HG02884 (cell line): ENCODE data around the gene ASXL2.

Experiments
- ATAC-seq: cut with Tn5 transposase; IDR thresholded peaks from one replicate; pipeline ENCODE4 v1.9.1; 2021; ENCODE audit warnings: mild to moderate bottlenecking, moderate library complexity; ENCODE audit not compliant: unreplicated experiment

Gene ASXL2

DNA sequence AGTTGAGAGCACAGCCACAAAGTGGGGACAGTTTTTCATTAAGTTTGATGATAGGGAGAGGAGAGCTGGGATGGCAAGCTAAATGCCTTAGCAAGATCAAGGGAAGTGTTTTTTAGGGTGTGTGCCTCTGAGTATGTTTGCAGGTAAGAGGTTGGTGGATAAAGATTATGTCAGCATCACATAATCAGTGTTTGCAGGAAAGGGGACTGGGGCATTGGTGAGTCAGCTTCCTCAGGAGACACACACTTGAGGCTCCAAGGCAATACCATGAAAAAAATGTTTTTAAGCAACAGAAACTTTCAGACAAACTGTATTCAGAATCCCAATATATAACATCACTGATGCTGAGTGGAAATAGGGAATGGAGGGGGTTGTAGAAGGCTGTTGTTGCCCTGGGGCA is 179.5 kb downstream of the ASXL2 start:
- ATAC-seq, result no peak

DNA sequence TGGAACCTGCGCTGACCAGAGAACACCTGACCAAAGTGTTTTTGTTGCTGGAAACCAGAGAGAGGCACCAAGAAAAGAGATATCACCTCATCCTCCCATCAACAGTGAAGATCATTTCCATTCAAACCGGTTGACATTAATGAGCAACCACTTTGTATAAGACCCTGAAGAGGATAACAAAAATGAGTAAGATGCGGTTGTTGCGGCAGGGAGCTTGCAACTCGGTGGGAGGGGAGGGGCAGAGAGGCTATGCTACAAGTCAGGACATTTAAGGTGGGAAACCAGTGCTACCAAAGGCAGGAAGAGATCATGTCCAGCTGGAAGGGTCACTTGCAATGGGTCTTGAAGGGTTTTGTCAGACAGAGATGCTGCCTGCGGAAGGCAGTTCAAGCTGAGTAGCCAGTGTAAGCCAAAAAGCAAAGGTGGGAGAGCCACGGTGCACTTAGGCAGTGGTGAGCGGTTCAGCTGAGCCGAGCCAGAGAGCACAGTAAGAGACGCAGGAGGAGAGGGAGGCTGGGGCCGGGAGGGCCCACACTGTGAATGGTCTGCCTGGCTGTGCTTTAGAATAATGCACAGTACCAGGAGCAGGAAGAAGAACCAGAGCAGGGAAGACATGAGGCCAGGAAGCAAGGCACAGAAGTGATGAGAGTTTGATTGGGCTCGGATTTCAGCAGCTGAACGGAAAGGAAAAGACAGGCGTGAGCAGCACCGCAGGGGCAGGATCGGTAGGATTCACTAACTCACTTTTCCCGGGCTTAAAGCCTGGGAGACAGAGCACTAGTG is 180.5 kb downstream of the ASXL2 start:
- ATAC-seq, result no peak

DNA sequence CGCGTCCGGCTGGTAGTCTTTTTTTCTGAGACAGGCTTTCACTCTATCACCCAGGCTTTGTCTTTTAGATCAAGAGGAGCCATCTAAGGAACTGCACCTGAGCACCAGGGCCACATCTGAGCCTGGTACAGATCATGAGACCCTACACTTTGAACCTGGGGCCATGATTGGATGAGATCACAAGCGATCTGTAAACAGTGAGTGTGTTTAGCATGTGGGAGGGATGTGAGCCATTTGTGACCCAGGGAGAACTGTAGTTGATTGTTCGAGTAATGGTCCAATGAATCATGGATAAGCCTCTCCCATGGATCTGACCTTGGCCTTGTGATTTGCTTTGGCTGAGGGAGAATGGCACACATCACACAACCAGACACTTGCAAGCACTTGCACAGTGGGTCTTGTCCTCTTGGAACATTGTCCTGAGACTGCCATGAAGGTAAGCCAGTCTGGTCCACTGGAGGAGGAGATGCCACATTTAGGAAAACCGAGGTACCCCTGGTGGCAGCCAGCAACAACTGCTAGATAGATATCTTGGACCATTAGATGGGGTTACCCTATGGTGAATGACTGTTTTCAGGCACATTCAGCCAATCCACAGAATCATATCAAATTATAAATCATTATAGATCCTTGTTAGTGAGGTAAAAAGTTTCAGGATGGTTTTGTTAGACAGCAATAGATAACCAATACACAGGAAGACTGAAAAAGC is 185.4 kb downstream of the ASXL2 start:
- ATAC-seq, result no peak

DNA sequence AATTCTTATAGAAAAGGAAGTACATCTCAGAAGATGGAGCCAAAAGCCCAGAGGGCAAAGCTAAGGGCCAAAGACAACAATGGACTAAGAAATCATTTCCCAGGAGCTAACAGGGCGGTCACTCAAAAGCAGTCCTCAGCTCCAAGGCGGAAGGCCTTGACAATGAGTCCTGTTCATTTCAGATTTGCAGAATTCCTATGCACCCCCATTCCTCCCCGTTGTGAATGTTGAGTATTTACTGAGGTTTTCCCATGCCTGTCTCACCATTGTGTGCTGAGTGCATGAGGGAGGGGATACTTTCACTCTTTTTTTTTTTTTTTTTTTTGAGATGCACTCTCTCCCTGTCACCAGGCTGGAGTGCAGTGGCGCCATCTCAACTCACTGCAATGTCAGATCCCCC is 186.1 kb downstream of the ASXL2 start:
- ATAC-seq, result no peak

DNA sequence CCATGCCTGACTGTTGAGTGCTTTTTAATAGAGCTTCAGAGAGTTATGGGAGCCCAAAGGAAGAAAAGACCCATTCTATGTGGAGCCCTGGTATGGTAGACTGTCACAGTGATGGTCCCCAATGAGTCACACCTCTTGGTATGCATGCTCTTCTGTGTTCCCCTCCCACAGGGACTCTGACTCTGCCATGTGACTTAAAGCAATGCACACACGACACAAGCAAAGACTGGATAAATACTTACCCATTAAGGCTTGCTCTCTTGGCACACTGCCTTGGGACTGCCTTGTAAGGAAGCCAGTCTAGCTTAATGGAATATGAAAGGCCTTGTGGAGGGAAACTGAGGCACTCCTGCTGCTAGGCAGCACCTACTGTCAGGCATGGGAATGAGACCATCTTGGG is 188.2 kb downstream of the ASXL2 start:
- no peak for ATAC-seq

GRCh38 chr2:25688236-25688635 is 190.1 kb downstream of the ASXL2 start:
- ATAC-seq, result no peak

DNA sequence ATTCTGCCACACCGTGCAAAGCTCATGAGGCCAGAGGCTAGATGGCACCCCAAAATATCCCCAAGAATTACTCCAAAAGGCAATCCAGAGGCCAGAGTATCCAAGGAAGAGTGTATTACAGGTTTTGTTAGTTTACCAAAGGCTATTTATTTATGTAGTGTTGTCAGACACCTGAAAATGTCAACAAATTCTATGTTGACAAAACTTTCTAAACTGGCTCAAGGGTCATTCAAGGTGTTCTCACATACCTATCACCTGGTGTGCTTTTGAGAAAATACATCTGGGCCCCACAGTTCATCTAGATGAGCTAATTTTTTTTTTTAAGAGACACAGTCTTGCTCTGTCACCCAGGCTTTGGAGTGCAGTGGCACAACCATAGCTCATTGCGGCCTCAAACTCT is 192.5 kb downstream of the ASXL2 start:
- ATAC-seq, result no peak

- ATAC-seq, result no peak
Observed at GRCh38 chr2:25684577-25685473, 193.5 kb downstream of the ASXL2 start.
